ENCODE measurements around the gene QTRT2. TPM values are rescaled to one million over a fixed set of nuclear protein-coding genes. Genes with fewer than 3 reads are reported as not detected.

The QTRT2 gene
- total RNA-seq, 1 experiment from 2014 or later = 17.7 TPM

- DNase-seq (ENCODE audit: low read depth) = peak; percentile 12
These were observed 65.6 kb downstream of the QTRT2 start for GRCh38 chr3:114122027-114122709.

GRCh38 chr3:114126461-114126860 lies 69.9 kb downstream of the QTRT2 start:
- no peak for DNase-seq (ENCODE audit: low read depth)

GRCh38 chr3:114127517-114127916 lies 71.0 kb downstream of the QTRT2 start:
- DNase-seq (ENCODE audit: low read depth) = no peak

- no peak for DNase-seq (ENCODE audit: low read depth)
These were observed 71.7 kb downstream of the QTRT2 start for GRCh38 chr3:114128231-114128630.

GRCh38 chr3:114128826-114129225 lies 72.3 kb downstream of the QTRT2 start:
- DNase-seq (ENCODE audit: low read depth) = no peak

- DNase-seq (ENCODE audit: low read depth) = no peak
These were observed 76.0 kb downstream of the QTRT2 start for GRCh38 chr3:114132500-114132899.

- DNase-seq (ENCODE audit: low read depth) = no peak
These were observed 77.4 kb downstream of the QTRT2 start for GRCh38 chr3:114133947-114134346.

Other genes with a start within 250 kb of the QTRT2 start
- 3.6 and 6.0 TPM in 2 replicates for gene GRAMD1C, start 217.9 kb upstream of the QTRT2 start, total RNA-seq (2014; rRNA removed; shearing (Covaris generic))
- 1.3 and 1.6 TPM in 2 replicates for gene ZDHHC23, start 108.7 kb upstream of the QTRT2 start, total RNA-seq (2014; rRNA removed; shearing (Covaris generic))
- 0.96 and 1.6 TPM in 2 replicates for gene CCDC191, start 211 bp upstream of the QTRT2 start, total RNA-seq (2014; rRNA removed; shearing (Covaris generic))
- not detected in 2 replicates for gene DRD3, start 122.3 kb downstream of the QTRT2 start, total RNA-seq (2014; rRNA removed; shearing (Covaris generic))
- not detected in 2 replicates for gene ZNF80, start 180.8 kb downstream of the QTRT2 start, total RNA-seq (2014; rRNA removed; shearing (Covaris generic))
- not detected in 2 replicates for gene TIGIT, start 237.3 kb downstream of the QTRT2 start, total RNA-seq (2014; rRNA removed; shearing (Covaris generic))